Astrocyte of the cerebellum (primary cell): ENCODE results near the gene UBQLN1.
A peak's percentile ranks its signal among the peaks of the same experiment; 100 is the strongest.
"Not testable (repeated sequence)": the region's sequence is repeated elsewhere in the genome, so short reads cannot be mapped to it uniquely, and the experiment has no call there.

ENCODE experiments used
- DNase-seq: peaks from one replicate; pipeline ENCODE4 v3.0.0-alpha.2; 2011; ENCODE audit warnings: low read depth
- H3K4me3 ChIP-seq: 2 replicates; pipeline ENCODE4 v1.5.1; 2011; ENCODE audit warnings: mild to moderate bottlenecking, low read depth, low read length, moderate library complexity
- in situ Hi-C: cut with HindIII; loops from 2 replicates; pipeline ENCODE4 v1.10.0; 2017; ENCODE audit warnings: low sequenced_read_pairs
- TF ChIP-seq, protein P1 (sequence below): IDR thresholded peaks from 2 replicates; pipeline ENCODE4 v1.5.1; 2012; ENCODE audit warnings: low read length, low read depth, moderate library complexity, mild to moderate bottlenecking; ENCODE audit errors: missing control alignments

Gene UBQLN1

DNA sequence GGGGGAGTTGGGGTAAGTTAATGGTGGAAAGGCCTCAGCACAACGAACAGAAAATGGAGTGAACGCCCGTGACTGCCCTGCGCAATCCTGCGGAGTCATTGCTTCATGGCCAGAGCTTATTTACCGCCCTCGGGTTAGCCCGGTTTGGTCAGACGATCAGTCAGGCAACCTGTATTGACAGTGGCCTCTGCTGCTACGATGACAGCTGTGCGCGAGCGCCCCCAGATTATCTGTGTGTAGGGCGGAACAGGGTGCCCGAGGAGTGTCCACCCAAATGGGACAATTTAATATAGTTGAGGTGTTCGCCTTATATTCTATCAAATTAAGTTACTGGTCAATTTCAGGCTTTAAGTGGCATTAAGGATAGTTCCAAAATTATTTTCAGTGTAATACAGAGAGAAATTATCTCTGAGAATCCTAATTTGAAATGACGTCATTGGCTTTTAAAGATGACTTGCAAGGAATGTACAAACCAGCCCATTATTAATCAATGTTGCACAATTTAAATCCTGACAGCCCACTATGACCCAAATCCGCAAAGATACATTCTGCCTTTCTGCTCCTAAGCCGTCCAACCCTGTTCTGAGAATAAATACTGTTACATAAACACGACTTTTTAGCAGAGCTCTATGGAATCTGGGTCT is 879 bp upstream of the UBQLN1 start:
- DNase-seq: peak; percentile 6
- peak overlapping the region; percentile 95 for H3K4me3 ChIP-seq
- in situ Hi-C loops: no loop called here
- TF ChIP-seq, protein P1, sequence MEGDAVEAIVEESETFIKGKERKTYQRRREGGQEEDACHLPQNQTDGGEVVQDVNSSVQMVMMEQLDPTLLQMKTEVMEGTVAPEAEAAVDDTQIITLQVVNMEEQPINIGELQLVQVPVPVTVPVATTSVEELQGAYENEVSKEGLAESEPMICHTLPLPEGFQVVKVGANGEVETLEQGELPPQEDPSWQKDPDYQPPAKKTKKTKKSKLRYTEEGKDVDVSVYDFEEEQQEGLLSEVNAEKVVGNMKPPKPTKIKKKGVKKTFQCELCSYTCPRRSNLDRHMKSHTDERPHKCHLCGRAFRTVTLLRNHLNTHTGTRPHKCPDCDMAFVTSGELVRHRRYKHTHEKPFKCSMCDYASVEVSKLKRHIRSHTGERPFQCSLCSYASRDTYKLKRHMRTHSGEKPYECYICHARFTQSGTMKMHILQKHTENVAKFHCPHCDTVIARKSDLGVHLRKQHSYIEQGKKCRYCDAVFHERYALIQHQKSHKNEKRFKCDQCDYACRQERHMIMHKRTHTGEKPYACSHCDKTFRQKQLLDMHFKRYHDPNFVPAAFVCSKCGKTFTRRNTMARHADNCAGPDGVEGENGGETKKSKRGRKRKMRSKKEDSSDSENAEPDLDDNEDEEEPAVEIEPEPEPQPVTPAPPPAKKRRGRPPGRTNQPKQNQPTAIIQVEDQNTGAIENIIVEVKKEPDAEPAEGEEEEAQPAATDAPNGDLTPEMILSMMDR: no peak

DNA sequence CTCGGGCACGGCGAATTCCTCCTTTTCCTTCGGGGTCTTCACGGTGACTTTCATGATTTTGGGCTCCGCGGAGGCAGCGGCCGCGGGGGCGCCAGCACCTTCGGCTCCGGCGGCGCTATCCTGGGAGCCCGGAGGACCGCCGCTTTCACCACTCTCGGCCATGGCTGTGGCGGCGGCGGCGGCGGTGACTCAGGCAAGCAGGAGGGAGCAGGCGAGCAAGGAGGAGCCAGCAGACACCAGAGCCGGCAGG is 315 bp downstream of the UBQLN1 start:
- in situ Hi-C loops: no loop called here
- TF ChIP-seq, protein P1: no peak
- peak overlapping the region; percentile 95 for H3K4me3 ChIP-seq
- DNase-seq: no peak

DNA sequence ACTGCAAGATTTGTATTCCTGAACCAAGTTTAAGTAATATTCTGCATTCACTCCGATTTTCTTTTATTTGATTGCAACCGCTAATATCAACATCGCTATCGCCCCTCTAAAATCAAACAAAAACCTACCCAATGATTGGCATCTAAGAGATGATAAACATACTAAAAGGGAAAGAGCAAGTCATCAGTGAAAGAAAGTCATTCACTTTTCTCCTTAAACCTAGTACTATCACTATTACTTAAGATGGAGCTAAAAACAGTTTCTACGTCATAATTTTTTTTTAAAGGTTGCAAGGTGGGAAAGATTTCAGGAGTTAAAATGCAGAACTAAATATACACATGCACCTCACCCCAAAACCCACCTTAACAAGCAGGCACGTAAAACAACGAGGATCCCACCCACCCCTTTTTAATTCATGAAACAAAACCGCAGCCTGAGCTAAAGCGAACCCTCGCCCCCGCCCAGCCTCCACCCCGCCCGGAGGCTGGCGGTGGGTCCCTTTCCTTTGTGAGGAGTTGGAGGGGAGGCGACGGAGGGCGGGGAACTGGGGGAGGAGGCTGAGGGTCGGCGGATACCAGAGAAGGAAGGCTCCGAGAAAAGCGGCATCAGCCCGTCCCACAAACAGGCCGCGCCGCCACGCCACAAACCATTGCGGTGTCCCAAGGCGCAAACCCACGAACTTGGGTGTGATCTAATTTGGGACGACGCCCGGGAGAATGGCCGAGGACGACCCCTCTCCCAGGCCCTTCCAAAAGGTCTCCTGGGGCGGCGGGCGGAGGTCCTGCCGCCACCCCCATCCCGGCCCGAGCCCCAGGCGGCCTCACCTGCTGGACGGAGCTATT is 861 bp downstream of the UBQLN1 start:
- no peak for DNase-seq
- in situ Hi-C loops: no loop called here
- peak overlapping the region; percentile 95 for H3K4me3 ChIP-seq
- TF ChIP-seq, protein P1: no peak

DNA sequence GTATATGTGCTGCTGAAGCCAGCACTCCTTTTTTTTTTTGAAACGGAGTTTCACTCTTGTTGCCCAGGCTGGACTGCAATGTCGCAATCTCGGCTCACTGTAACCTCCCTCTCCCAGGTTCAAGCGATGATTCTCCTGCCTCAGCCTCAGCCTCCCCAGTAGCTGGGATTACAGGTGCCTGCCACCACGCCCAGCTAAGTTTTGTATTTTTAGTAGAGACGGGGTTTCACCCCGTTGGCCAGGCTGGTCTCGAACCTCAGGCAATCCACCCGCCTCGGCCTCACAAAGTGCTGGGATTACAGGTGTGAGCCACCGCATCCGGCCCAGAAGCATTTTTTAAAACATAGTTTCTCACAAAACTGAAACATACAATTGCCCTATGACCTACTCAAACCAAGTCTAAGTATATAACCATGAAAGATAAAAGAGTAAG is 2.5 kb downstream of the UBQLN1 start:
- DNase-seq, in situ Hi-C loops, H3K4me3 ChIP-seq: not testable (repeated sequence)

DNA sequence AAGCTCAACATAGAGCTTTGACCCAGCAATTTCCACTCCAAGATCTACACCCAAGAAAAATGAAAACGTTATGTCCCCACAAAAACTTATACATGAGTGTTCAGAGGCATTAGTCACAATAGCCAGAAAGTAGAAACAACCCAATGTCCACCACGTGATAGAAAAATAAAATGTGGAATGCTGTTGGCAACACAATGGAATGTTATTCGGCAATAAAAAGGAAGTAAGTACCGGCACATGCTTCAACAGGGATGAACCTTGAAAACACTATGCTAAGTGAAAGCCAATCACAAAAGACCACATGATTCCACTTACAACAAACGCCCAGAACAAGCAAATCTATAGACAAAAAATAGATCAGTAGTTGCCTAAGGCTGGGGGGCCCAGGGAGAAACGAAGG is 6.0 kb downstream of the UBQLN1 start:
- DNase-seq: peak; percentile 48
- in situ Hi-C loops: no loop called here
- TF ChIP-seq, protein P1: no peak

DNA sequence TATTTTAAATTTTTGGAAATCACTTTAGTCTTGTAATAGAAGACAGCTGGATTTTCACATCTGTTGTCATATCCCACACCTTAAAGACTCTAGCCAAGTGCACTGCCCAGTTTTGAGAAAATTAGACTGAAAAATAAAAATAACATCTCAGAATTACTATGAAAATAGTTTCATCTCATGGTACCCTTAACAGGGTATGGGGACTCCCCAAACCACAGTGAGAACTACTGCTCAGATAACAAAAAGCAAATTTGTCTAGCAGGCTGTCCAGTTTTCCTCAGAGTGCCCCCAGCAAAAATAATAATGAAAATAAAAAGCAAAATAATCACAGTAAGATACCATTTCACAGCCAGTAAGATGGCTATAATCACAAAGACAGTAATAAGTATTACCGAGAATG is 6.5 kb downstream of the UBQLN1 start:
- in situ Hi-C loops: no loop called here

More for the DNA sequence above, 6.0 kb downstream of the UBQLN1 start:
- no peak overlapping the region for H3K4me3 ChIP-seq

More for the DNA sequence above, 6.5 kb downstream of the UBQLN1 start:
- no peak overlapping the region for H3K4me3 ChIP-seq
- no peak for DNase-seq
- TF ChIP-seq, protein P1: no peak
